ENCODE measurements around the gene FRYL. TPM values are rescaled to one million over a fixed set of nuclear protein-coding genes. Genes with fewer than 3 reads are reported as not detected.
"Not testable (repeated sequence)": the region's sequence is repeated elsewhere in the genome, so short reads cannot be mapped to it uniquely, and the experiment has no call there.

Gene FRYL
- total RNA-seq, 3 donors from 2014 or later = 70.9 to 112 (median 86.2) TPM

GRCh38 chr4:48752726-48753125 is 27.4 kb downstream of the FRYL start:
- Histone ChIP-seq H3K4me3 (no peak overlapping the region), H3K4me1 (peaks cover 0 to 5% of the 10 kb centered on the region in 2 donors), H3K27me3 (no peaks in the 10 kb centered on the region), H3K36me3 (no peaks in the 10 kb centered on the region), H3K27ac (no peak overlapping the region), H3K9me3 (no peaks in the 10 kb centered on the region)
- intact Hi-C loops (cut with DNase I; ENCODE audit: low total_unique reads) = no loop called here
- no peak for DNase-seq (ENCODE audit: low spot score in 2 of 2)
- no peak for TF ChIP-seq POLR2A (IDR thresholded peaks at IDR 0.05)
- TF ChIP-seq POLR2AphosphoS5 (IDR thresholded peaks at IDR 0.05) = no peak
- TF ChIP-seq CTCF (IDR thresholded peaks at IDR 0.05) = no peak

GRCh38 chr4:48752246-48752645 is 27.8 kb downstream of the FRYL start:
- Histone ChIP-seq H3K4me1 (peaks cover 0 to 5% of the 10 kb centered on the region in 2 donors), H3K4me3 (no peak overlapping the region), H3K36me3 (no peaks in the 10 kb centered on the region), H3K27me3 (no peaks in the 10 kb centered on the region), H3K9me3 (no peaks in the 10 kb centered on the region), H3K27ac (no peak overlapping the region)
- no peak for TF ChIP-seq POLR2A (IDR thresholded peaks at IDR 0.05)
- no peak for TF ChIP-seq CTCF (IDR thresholded peaks at IDR 0.05)
- no peak for TF ChIP-seq POLR2AphosphoS5 (IDR thresholded peaks at IDR 0.05)
- intact Hi-C loops (cut with DNase I; ENCODE audit: low total_unique reads) = no loop called here
- no peak for DNase-seq (ENCODE audit: low spot score in 2 of 2)

- intact Hi-C loops (cut with DNase I; ENCODE audit: low total_unique reads) = loop anchor here (10.0 kb wide), 1 partner anchor 1194 kb away; no protein-coding TSS in a partner anchor
- H3K4me3 ChIP-seq = no peak overlapping the region
- DNase-seq (ENCODE audit: low spot score in 2 of 2) = no peak
- H3K27ac ChIP-seq = no peak overlapping the region
- H3K4me1 ChIP-seq = peaks cover 0 to 5% of the 10 kb centered on the region in 2 donors
- H3K9me3 ChIP-seq = no peaks in the 10 kb centered on the region
- H3K36me3 ChIP-seq = no peaks in the 10 kb centered on the region
- TF ChIP-seq POLR2A (IDR thresholded peaks at IDR 0.05) (no peak), POLR2AphosphoS5 (IDR thresholded peaks at IDR 0.05) (no peak), CTCF (IDR thresholded peaks at IDR 0.05) (no peak)
- no peaks in the 10 kb centered on the region for H3K27me3 ChIP-seq
Measured at GRCh38 chr4:48748949-48749596, 31.0 kb downstream of the FRYL start.

DNA sequence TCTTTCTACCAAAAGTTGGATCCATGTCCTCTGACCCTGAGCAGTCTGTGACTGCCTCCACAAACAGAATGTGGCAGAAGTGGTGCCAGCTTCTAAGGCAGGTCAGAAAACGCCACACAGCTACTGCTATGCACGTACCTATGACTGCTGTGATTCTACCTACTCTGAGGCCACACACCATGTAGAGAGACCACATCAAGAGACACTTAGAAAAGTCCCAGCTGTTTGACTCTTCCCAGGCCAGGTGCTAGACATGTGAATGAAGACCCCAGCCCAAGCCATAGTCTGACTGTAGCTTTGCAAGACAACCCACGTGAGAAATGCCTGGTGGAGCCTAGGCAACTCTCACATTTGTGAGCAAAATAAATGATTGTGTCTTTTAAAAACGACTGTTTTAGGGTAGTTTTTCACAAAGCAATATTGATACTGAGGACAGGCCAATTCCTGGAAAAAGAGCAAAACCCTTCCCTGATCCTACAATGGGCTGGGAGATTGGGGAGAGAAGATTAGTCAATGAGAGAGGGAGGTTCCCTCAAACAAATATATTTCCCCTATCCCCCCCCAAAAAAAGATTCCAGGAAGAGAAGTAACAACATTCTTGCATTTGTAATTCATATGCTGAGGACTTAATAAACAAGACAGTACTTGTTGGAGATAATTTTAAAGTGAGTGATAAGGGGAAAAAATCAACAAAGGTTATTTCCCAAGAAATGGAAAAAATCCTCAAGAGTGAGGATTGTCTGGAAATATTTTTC is 33.3 kb downstream of the FRYL start:
- Histone ChIP-seq H3K9me3 (no peaks in the 10 kb centered on the region), H3K4me3 (no peak overlapping the region), H3K27me3 (no peaks in the 10 kb centered on the region), H3K4me1 (no peaks in the 10 kb centered on the region), H3K36me3 (no peaks in the 10 kb centered on the region), H3K27ac (no peak overlapping the region)
- DNase-seq (ENCODE audit: low spot score in 2 of 2) = no peak
- no peak for TF ChIP-seq POLR2A (IDR thresholded peaks at IDR 0.05)
- TF ChIP-seq CTCF (IDR thresholded peaks at IDR 0.05) = no peak
- no peak for TF ChIP-seq POLR2AphosphoS5 (IDR thresholded peaks at IDR 0.05)
- intact Hi-C loops (cut with DNase I; ENCODE audit: low total_unique reads) = loop anchor here (10.0 kb wide), 1 partner anchor 1192 kb away; no protein-coding TSS in a partner anchor

- H3K9me3 ChIP-seq; H3K27ac ChIP-seq; H3K4me1 ChIP-seq; H3K4me3 ChIP-seq; DNase-seq (ENCODE audit: low spot score in 2 of 2); H3K27me3 ChIP-seq; H3K36me3 ChIP-seq: not testable (repeated sequence)
- intact Hi-C loops (cut with DNase I; ENCODE audit: low total_unique reads) = loop anchor here (10.0 kb wide), 1 partner anchor 1190 kb away; no protein-coding TSS in a partner anchor
Measured at GRCh38 chr4:48745223-48745622, 34.9 kb downstream of the FRYL start.

Measured in breast epithelium (tissue), 4 donors.